MM.1S (cell line): ENCODE results near the gene FIGNL2.

Experiments
- DNase-seq: peaks from one replicate; pipeline ENCODE4 v3.0.0-alpha.2; 2015
- H2AFZ ChIP-seq: fragments of 300-600 bp; sonication (generic); 2 replicates; pipeline ENCODE4 v1.6.0; 2016; ENCODE audit warnings: antibody characterized with exemption, low read length
- H3F3A ChIP-seq: fragments of 300-600 bp; sonication (generic); 2 replicates; pipeline ENCODE4 v1.6.1; 2016; ENCODE audit warnings: mild to moderate bottlenecking, antibody characterized with exemption, low read length, moderate library complexity, mixed read lengths; ENCODE audit not compliant: insufficient read depth
- H3K27ac ChIP-seq: fragments of 300-600 bp; sonication (generic); 2 replicates; pipeline ENCODE4 v1.5.1; 2016; ENCODE audit warnings: mild to moderate bottlenecking, low read length
- H3K27me3 ChIP-seq: fragments of 300-600 bp; sonication (generic); replicated peaks from 2 replicates; pipeline ENCODE4 v1.6.0; 2016; ENCODE audit warnings: low read length; ENCODE audit not compliant: insufficient read depth
- H3K36me3 ChIP-seq: fragments of 300-600 bp; sonication (generic); replicated peaks from 2 replicates; pipeline ENCODE4 v1.6.1; 2016; ENCODE audit warnings: mild to moderate bottlenecking, low read length, mixed read lengths; ENCODE audit not compliant: insufficient read depth
- H3K4me1 ChIP-seq: fragments of 300-600 bp; sonication (generic); 2 replicates; pipeline ENCODE4 v1.6.1; 2016; ENCODE audit warnings: low read length, mixed read lengths
- H3K4me2 ChIP-seq: fragments of 300-600 bp; sonication (generic); 2 replicates; pipeline ENCODE4 v1.6.0; 2016; ENCODE audit warnings: low read depth, low read length
- H3K4me3 ChIP-seq: fragments of 300-600 bp; sonication (generic); 2 replicates; pipeline ENCODE4 v1.5.1; 2016; ENCODE audit warnings: low read length, mixed read lengths
- H3K79me2 ChIP-seq: fragments of 300-600 bp; sonication (generic); 2 replicates; pipeline ENCODE4 v1.6.1; 2016; ENCODE audit warnings: mixed run types, low read length, mixed read lengths
- H3K9ac ChIP-seq: fragments of 300-600 bp; sonication (generic); 2 replicates; pipeline ENCODE4 v1.6.1; 2016; ENCODE audit warnings: low read length, mixed read lengths
- H3K9me2 ChIP-seq: fragments of 300-600 bp; sonication (generic); replicated peaks from 2 replicates; pipeline ENCODE4 v1.6.1; 2016; ENCODE audit warnings: mild to moderate bottlenecking, low read length, mixed read lengths; ENCODE audit not compliant: insufficient read depth
- H3K9me3 ChIP-seq: fragments of 300-600 bp; sonication (generic); replicated peaks from 2 replicates; pipeline ENCODE4 v1.6.1; 2016; ENCODE audit warnings: mild to moderate bottlenecking, low read length, mixed read lengths; ENCODE audit not compliant: insufficient read depth
- H4K20me1 ChIP-seq: fragments of 300-600 bp; sonication (generic); 2 replicates; pipeline ENCODE4 v1.6.1; 2016; ENCODE audit warnings: mild to moderate bottlenecking, low read length, moderate library complexity, mixed read lengths; ENCODE audit not compliant: insufficient read depth
- EZH2 ChIP-seq: fragments of 300-600 bp; sonication (generic); optimal IDR thresholded peaks from 2 replicates; pipeline ENCODE3; 2017; ENCODE audit warnings: low read depth, mild to moderate bottlenecking, antibody characterized with exemption, low read length, mixed read lengths
- EZH2phosphoT487 ChIP-seq: fragments of 300-600 bp; sonication (generic); IDR thresholded peaks from 2 replicates; pipeline ENCODE4 v1.6.1; 2018; ENCODE audit warnings: antibody characterized with exemption, low read length
- TF ChIP-seq, protein P1 (sequence below): fragments of 300-600 bp; sonication (generic); IDR thresholded peaks from 2 replicates; pipeline ENCODE4 v1.5.1; 2016; ENCODE audit warnings: antibody characterized with exemption, low read length, mixed read lengths

Gene FIGNL2

GRCh38 chr12:51840966-51841365 lies 7.6 kb downstream of the FIGNL2 start:
- no peaks in the 10 kb centered on the region for H3K36me3 ChIP-seq
- no peak overlapping the region for H3K9ac ChIP-seq
- no peak for DNase-seq
- H3K27ac ChIP-seq = no peak overlapping the region
- TF ChIP-seq EZH2 (no peak), EZH2phosphoT487 (no peak)
- TF ChIP-seq, protein P1, sequence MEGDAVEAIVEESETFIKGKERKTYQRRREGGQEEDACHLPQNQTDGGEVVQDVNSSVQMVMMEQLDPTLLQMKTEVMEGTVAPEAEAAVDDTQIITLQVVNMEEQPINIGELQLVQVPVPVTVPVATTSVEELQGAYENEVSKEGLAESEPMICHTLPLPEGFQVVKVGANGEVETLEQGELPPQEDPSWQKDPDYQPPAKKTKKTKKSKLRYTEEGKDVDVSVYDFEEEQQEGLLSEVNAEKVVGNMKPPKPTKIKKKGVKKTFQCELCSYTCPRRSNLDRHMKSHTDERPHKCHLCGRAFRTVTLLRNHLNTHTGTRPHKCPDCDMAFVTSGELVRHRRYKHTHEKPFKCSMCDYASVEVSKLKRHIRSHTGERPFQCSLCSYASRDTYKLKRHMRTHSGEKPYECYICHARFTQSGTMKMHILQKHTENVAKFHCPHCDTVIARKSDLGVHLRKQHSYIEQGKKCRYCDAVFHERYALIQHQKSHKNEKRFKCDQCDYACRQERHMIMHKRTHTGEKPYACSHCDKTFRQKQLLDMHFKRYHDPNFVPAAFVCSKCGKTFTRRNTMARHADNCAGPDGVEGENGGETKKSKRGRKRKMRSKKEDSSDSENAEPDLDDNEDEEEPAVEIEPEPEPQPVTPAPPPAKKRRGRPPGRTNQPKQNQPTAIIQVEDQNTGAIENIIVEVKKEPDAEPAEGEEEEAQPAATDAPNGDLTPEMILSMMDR = no peak
- H3K9me2 ChIP-seq = no peaks in the 10 kb centered on the region
- H3K4me1 ChIP-seq = no peaks in the 10 kb centered on the region
- no peaks in the 10 kb centered on the region for H3K79me2 ChIP-seq
- H3K4me3 ChIP-seq = no peak overlapping the region
- H4K20me1 ChIP-seq = no peaks in the 10 kb centered on the region
- no peak overlapping the region for H2AFZ ChIP-seq
- no peaks in the 10 kb centered on the region for H3F3A ChIP-seq
- no peaks in the 10 kb centered on the region for H3K9me3 ChIP-seq
- H3K4me2 ChIP-seq = no peak overlapping the region
- peaks cover 93% of the 10 kb centered on the region for H3K27me3 ChIP-seq

- no peaks in the 10 kb centered on the region for H3K9me3 ChIP-seq
- no peak overlapping the region for H2AFZ ChIP-seq
- H3K4me1 ChIP-seq = no peaks in the 10 kb centered on the region
- no peak overlapping the region for H3K4me2 ChIP-seq
- no peaks in the 10 kb centered on the region for H3K36me3 ChIP-seq
- H3K79me2 ChIP-seq = no peaks in the 10 kb centered on the region
- H4K20me1 ChIP-seq = no peaks in the 10 kb centered on the region
- DNase-seq = no peak
- no peak overlapping the region for H3K4me3 ChIP-seq
- H3K27ac ChIP-seq = no peak overlapping the region
- H3K27me3 ChIP-seq = peaks cover 93% of the 10 kb centered on the region
- H3K9ac ChIP-seq = no peak overlapping the region
- no peaks in the 10 kb centered on the region for H3F3A ChIP-seq
- no peaks in the 10 kb centered on the region for H3K9me2 ChIP-seq
- TF ChIP-seq EZH2 = no peak
- TF ChIP-seq EZH2phosphoT487 = no peak
- TF ChIP-seq, protein P1 = no peak
Observed at GRCh38 chr12:51839310-51839947, 9.1 kb downstream of the FIGNL2 start.

GRCh38 chr12:51838762-51839161 lies 9.8 kb downstream of the FIGNL2 start:
- Histone ChIP-seq H3K79me2 (no peaks in the 10 kb centered on the region), H4K20me1 (no peaks in the 10 kb centered on the region), H3F3A (no peaks in the 10 kb centered on the region), H3K9me3 (no peaks in the 10 kb centered on the region), H3K4me2 (no peak overlapping the region), H3K9me2 (no peaks in the 10 kb centered on the region), H3K27me3 (peaks cover 93% of the 10 kb centered on the region), H3K4me1 (no peaks in the 10 kb centered on the region), H3K4me3 (no peak overlapping the region), H3K36me3 (no peaks in the 10 kb centered on the region), H2AFZ (no peak overlapping the region), H3K9ac (no peak overlapping the region), H3K27ac (no peak overlapping the region)
- no peak for DNase-seq
- TF ChIP-seq EZH2 (no peak), EZH2phosphoT487 (no peak)
- TF ChIP-seq, protein P1 = no peak
